GM23248 (cell line): Measurements from ENCODE around the gene ITGA11. TPM values are rescaled to one million over a fixed set of nuclear protein-coding genes. Genes with fewer than 3 reads are reported as not detected.
"Not testable (repeated sequence)": the region's sequence is repeated elsewhere in the genome, so short reads cannot be mapped to it uniquely, and the experiment has no call there.

ENCODE experiments used
- DNase-seq: peaks from one replicate; pipeline ENCODE4 v3.0.0-alpha.2; 2015
- H2AFZ ChIP-seq: fragments of 200-600 bp; sonication (generic); 2 replicates; pipeline ENCODE4 v1.6.1; 2016; ENCODE audit warnings: antibody characterized with exemption
- H3F3A ChIP-seq: fragments of 200-600 bp; sonication (generic); 2 replicates; pipeline ENCODE4 v1.6.1; 2016; ENCODE audit warnings: mild to moderate bottlenecking, antibody characterized with exemption, mixed run types; ENCODE audit not compliant: insufficient read depth
- H3K27ac ChIP-seq: fragments of 200-600 bp; sonication (generic); 2 replicates; pipeline ENCODE4 v1.5.1; 2016; ENCODE audit warnings: mild to moderate bottlenecking
- H3K27me3 ChIP-seq: fragments of 200-600 bp; sonication (generic); replicated peaks from 2 replicates; pipeline ENCODE4 v1.6.1; 2016; ENCODE audit warnings: mild to moderate bottlenecking; ENCODE audit not compliant: insufficient read depth
- H3K36me3 ChIP-seq: fragments of 200-600 bp; sonication (generic); 2 replicates; pipeline ENCODE4 v1.6.1; 2016; ENCODE audit warnings: low read depth, mild to moderate bottlenecking
- H3K4me1 ChIP-seq: fragments of 200-600 bp; sonication (generic); 2 replicates; pipeline ENCODE4 v1.6.1; 2016; ENCODE audit warnings: mild to moderate bottlenecking; ENCODE audit not compliant: insufficient read depth
- H3K4me2 ChIP-seq: fragments of 200-600 bp; sonication (generic); one replicate; pipeline ENCODE4 v1.6.1; 2016; ENCODE audit warnings: mild to moderate bottlenecking; ENCODE audit not compliant: unreplicated experiment
- H3K4me3 ChIP-seq: fragments of 200-600 bp; sonication (generic); 2 replicates; pipeline ENCODE4 v1.5.1; 2016; ENCODE audit warnings: mild to moderate bottlenecking
- H3K79me2 ChIP-seq: fragments of 200-600 bp; sonication (generic); 2 replicates; pipeline ENCODE4 v1.6.1; 2016; ENCODE audit warnings: mild to moderate bottlenecking; ENCODE audit not compliant: insufficient read depth
- H3K9ac ChIP-seq: fragments of 200-600 bp; sonication (generic); 2 replicates; pipeline ENCODE4 v1.6.1; 2016; ENCODE audit warnings: mild to moderate bottlenecking
- H3K9me2 ChIP-seq: fragments of 200-600 bp; sonication (generic); 2 replicates; pipeline ENCODE4 v1.6.1; 2016; ENCODE audit warnings: mixed run types, mild to moderate bottlenecking, moderate library complexity; ENCODE audit not compliant: insufficient read depth
- H3K9me3 ChIP-seq: fragments of 200-600 bp; sonication (generic); one replicate; pipeline ENCODE4 v1.6.1; 2017; ENCODE audit warnings: low read depth
- H4K20me1 ChIP-seq: fragments of 200-600 bp; sonication (generic); 2 replicates; pipeline ENCODE4 v1.6.0; 2016; ENCODE audit not compliant: insufficient read depth
- EZH2 ChIP-seq: fragments of 200-600 bp; sonication (generic); IDR thresholded peaks from 2 replicates; pipeline ENCODE4 v1.6.1; 2018; ENCODE audit warnings: antibody characterized with exemption, mild to moderate bottlenecking; ENCODE audit not compliant: insufficient read depth, poor library complexity, severe bottlenecking
- EZH2phosphoT487 ChIP-seq: fragments of 200-600 bp; sonication (generic); IDR thresholded peaks from 2 replicates; pipeline ENCODE4 v1.6.1; 2018; ENCODE audit warnings: antibody characterized with exemption, moderate library complexity, mild to moderate bottlenecking, low read depth; ENCODE audit not compliant: insufficient read depth
- WGBS, 2 experiments: methylation state at CpG; one replicate each; pipeline ENCODE4 v1.1.6; 2015 to 2017; ENCODE audit warnings: low lambda C conversion rate in 2 of 2, low coverage in 1 of 2; ENCODE audit errors: missing lambda C conversion rate in 2 of 2; 5-methylcytosine and 5-hydroxymethylcytosine counted together
- in situ Hi-C: fragments of 300-500 bp; cut with MboI; formaldehyde crosslinking; loops from 2 replicates; pipeline ENCODE4 v1.15.0; 2020
- polyA plus RNA-seq: library from polyadenylated mRNA; unstranded; fragments of >200 nt; fragmentation: Nextera tagmentation; extraction: Ambion mirVana; gene quantifications from 2 replicates; pipeline ENCODE4 v1.2.1, GENCODE V29; 2016
- total RNA-seq: library from RNA; depleted of rRNA; stranded (reverse); fragments of >200 nt; shearing (Covaris generic); gene quantifications from 2 replicates; pipeline ENCODE4 v1.2.3, GENCODE V29; 2014

ITGA11 gene
- total and polyA plus RNA-seq, 2 experiments from 2014 or later = 312 to 352 TPM

GRCh38 chr15:68424754-68425390, 7.1 kb downstream of the ITGA11 start:
- Histone ChIP-seq H3K79me2 (peaks cover 97% of the 10 kb centered on the region), H2AFZ (no peak overlapping the region), H3K36me3 (no peaks in the 10 kb centered on the region), H3K9me3 (no peaks in the 10 kb centered on the region), H3F3A (peaks cover 30% of the 10 kb centered on the region), H3K9ac (peak overlapping the region; percentile 58), H3K27me3 (no peaks in the 10 kb centered on the region), H3K4me2 (no peak overlapping the region), H3K4me1 (peaks cover 86% of the 10 kb centered on the region), H4K20me1 (no peaks in the 10 kb centered on the region), H3K27ac (peak overlapping the region; percentile 64), H3K4me3 (no peak overlapping the region), H3K9me2 (no peaks in the 10 kb centered on the region)
- peak; percentile 49 for DNase-seq
- 87 to 90% methylated on average over 7 of the region's 7 CpGs for WGBS, 2 experiments
- in situ Hi-C loops = no loop called here
- TF ChIP-seq EZH2phosphoT487 (no peak), EZH2 (no peak)

DNA sequence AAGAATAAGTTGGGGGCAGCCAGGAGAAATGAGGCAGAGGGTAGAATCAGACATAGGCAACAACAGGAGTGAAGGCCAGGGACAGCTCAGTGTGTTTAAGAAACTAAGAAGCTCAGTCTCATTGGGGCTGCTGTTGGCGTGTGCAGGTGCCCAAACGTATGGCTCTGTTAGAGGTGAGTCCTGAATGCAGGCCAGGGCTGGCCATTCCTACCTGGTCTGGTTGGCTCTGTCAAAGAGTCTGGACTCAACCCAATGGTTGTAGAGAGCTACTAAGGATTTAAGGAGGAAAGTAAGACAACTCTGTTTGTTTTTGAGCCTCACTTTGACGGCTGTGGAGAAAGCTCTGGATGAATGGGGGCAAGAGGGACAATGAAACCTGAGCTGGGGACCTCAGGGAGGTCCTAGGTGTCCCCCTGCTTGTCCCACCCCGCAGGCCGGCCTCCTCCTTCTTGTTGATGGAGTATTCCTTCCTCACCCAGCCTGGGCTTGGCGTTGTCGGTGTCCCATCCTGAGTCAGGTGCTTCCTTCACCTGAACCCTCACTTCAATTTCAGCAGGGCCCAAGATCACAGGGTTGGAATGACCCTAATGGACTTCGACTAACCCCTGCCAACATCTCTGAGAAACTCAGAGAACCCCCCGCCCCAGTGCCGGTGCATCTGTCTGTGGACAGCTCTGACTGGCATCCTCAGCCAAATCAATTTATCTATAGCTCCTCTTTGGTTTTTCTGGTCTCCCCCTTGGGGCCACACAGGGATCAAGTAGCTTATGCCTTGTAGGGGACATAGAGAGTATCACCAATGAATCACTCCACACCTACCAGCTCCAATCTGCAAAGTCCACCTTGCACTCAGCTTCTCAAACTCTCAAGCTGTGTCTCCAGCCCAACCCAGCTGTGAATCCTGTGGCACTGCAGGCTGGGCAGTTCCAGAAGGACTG, 8.3 kb downstream of the ITGA11 start:
- no peaks in the 10 kb centered on the region for H3K27me3 ChIP-seq
- no peaks in the 10 kb centered on the region for H3K9me3 ChIP-seq
- peaks cover 97% of the 10 kb centered on the region for H3K79me2 ChIP-seq
- no peak overlapping the region for H3K27ac ChIP-seq
- in situ Hi-C loops = no loop called here
- H2AFZ ChIP-seq = no peak overlapping the region
- no peak overlapping the region for H3K4me3 ChIP-seq
- 90 to 91% methylated on average over 10 of the region's 10 CpGs for WGBS, 2 experiments
- TF ChIP-seq EZH2phosphoT487 = no peak
- no peak for TF ChIP-seq EZH2
- no peaks in the 10 kb centered on the region for H3K9me2 ChIP-seq
- no peak for DNase-seq
- no peaks in the 10 kb centered on the region for H3K36me3 ChIP-seq
- H3K4me1 ChIP-seq = peaks cover 87% of the 10 kb centered on the region
- peak overlapping the region; percentile 7 for H3K4me2 ChIP-seq
- H3K9ac ChIP-seq = no peak overlapping the region
- H3F3A ChIP-seq = peaks cover 30% of the 10 kb centered on the region
- no peaks in the 10 kb centered on the region for H4K20me1 ChIP-seq

DNA sequence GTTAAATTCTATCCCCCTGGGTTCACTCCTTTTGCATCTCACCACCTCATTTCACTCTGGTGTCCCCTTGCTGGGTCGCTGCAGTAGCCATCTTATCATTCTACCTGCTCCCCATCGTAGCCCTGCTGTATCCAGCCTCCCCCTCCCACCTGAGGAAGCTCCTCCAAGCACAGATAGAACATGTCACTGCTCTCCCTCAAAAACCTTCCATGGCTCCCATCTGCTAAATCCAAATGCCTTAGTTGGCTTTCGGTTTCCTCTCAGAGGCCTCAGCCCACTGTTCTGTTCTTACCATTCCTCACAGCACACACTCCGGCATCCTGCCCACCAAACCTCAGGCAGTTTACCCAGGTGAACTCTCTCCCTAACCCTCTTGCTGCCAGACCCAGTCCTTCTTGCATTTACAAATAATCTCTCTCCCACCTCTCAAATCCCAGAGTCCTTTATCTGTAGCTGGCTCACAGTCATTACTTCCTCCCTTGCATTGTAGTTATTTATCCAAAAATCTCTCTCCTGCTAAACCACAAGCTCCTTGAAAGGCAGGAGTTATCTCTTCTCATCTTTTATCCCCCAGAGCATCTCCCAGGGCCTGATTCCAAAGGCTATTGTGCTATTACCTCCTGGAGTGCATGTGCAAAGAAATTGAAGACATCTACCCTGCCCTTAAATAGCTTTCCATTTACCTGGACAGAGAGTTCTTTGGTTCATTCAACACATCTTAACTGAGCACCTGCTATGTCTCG, 9.4 kb downstream of the ITGA11 start:
- H3K9ac ChIP-seq, H3K4me3 ChIP-seq, H3K4me2 ChIP-seq, H3K9me3 ChIP-seq, H4K20me1 ChIP-seq, DNase-seq, in situ Hi-C loops, H3K27me3 ChIP-seq, H3K9me2 ChIP-seq, H2AFZ ChIP-seq, H3K36me3 ChIP-seq: not testable (repeated sequence)
- H3K4me1 ChIP-seq = peaks cover 85% of the 10 kb centered on the region
- 77 to 78% methylated on average over 5 of the region's 5 CpGs for WGBS, 2 experiments
- H3F3A ChIP-seq = peaks cover 33% of the 10 kb centered on the region
- H3K79me2 ChIP-seq = peaks cover 94% of the 10 kb centered on the region
- H3K27ac ChIP-seq = peak overlapping the region; percentile 41; the same call in 1 of the 2 replicates

DNA sequence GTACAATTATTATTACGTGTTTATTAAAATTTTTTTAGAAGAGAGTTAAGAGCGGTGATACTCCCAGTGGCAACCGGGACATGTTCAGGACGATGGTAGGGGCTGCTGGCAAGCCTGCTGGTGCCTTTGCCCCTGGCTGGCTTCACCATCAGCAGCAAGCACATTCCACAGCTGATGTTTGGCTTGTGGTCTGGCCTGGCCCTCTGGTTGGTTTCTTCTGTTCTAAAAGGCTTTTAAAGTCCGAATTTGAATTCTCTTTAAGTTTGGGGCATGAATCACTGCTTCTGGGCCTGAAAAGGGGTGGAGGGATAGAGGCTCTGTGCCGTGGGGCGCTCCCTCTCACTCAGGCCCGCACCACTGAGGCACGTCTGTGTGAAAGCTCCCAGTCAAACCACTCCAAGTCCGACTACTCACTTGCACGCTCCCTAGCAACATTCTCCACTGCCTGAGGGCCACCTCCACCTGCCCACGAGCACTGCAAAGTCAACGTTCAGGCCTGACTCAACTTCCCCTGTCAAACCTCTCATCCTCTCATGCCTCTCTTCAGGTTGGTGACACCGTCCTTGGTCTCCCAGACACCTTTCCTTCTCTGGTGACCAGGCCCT, 10.1 kb downstream of the ITGA11 start:
- Histone ChIP-seq H3F3A (peaks cover 32% of the 10 kb centered on the region), H3K4me3 (no peak overlapping the region), H3K9ac (peak overlapping the region; percentile 25; the same call in 1 of the 2 replicates), H3K36me3 (no peaks in the 10 kb centered on the region), H3K9me3 (no peaks in the 10 kb centered on the region), H3K9me2 (no peaks in the 10 kb centered on the region), H4K20me1 (no peaks in the 10 kb centered on the region), H3K27me3 (no peaks in the 10 kb centered on the region), H2AFZ (no peak overlapping the region), H3K79me2 (peaks cover 94% of the 10 kb centered on the region), H3K4me2 (peak overlapping the region; percentile 38), H3K27ac (peak overlapping the region; percentile 41), H3K4me1 (peaks cover 83% of the 10 kb centered on the region)
- TF ChIP-seq EZH2 (no peak), EZH2phosphoT487 (no peak)
- in situ Hi-C loops = no loop called here
- DNase-seq = peak; percentile 71
- 60 to 63% methylated on average over 14 of the region's 14 CpGs for WGBS, 2 experiments
